ENCODE data around the gene ACSL3.

The ACSL3 gene

DNA sequence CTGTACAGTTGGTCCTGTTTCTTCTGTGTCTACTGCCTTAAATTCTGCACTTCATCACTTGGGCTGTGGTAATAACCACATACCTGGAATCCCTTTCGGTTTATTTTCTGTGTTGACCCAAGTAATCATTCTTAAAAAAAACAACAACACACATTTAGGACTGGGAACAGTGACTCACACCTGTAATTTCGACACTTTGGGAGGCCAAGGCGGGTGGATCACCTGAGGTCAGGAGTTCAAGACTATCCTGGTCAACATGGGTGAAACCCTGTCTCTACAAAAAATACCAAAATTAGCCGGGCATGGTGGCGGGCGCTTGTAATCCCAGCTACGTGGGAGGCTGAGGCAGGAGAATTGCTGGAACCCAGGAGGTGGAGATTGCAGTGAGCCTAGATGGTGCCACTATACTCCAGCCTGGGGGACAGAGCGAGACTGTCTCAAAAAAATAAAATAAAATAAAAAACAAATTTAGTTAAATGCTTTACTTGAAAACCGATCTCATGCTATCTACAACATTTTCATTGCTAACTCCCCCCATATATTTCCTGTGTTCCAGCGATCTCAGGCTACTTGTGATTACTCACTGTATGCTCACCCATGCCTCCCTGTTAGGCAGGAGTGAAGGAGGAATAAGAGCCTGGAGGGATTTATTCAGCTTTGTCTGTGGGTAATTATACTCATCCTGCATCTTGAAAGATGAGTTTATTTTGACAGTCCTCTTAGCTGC is 18.2 kb downstream of the ACSL3 start:
- no peak for DNase-seq

DNA sequence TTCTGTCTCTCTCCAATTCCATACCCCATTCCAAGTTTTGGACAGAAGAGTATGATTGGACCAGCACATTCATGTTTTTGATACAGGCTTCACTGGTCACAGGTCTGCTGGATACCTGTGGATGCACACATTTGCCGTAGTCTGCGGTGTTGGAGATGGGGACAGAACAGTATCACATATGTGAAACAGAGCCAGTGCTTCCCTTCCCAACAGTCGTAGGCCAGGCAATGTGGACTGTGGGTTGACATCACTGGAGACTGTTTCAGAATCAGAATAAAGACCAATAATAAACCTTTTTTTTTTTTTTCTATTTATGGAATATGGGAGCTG is 18.7 kb downstream of the ACSL3 start:
- no peak for DNase-seq

DNA sequence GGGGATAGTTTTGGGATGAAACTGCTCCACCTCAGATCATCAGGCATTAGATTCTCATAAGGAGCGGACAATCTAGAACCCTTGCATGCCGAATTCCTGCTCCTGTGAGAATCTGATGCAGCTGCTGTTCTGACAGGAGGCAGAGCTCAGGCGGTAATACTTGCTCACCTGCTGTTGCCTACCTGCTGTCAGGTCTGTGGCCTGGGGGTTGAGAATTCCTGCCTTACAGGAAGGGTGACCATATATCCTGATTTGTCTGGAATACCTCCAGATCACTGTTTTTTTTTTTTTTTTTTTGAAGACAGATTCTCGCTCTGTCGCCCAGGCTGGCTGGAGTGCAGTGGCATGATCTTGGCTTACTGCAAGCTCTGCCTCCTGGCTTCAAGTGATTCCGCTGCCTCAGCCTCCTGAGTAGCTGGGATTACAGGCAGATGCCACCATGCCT is 21.7 kb downstream of the ACSL3 start:
- DNase-seq: no peak

DNA sequence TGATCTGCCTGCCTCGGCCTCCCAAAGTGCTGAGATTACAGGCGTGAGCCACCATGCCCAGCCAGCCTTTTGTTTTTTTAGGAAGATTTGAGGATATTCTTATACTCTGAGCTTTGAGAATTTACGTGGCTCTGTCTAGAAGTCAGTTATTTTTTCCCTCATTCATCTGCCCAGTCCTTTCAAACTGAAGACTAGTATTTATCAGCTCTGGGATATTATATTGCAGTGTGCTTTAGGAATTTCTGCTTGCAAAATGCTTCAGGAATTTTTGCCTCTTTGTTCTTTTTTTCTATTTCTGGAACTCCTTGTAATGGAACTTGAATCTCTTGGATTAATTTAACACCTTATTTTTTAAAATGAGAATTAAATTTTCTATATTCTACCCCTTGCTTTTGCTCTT is 22.6 kb downstream of the ACSL3 start:
- no peak for DNase-seq

DNA sequence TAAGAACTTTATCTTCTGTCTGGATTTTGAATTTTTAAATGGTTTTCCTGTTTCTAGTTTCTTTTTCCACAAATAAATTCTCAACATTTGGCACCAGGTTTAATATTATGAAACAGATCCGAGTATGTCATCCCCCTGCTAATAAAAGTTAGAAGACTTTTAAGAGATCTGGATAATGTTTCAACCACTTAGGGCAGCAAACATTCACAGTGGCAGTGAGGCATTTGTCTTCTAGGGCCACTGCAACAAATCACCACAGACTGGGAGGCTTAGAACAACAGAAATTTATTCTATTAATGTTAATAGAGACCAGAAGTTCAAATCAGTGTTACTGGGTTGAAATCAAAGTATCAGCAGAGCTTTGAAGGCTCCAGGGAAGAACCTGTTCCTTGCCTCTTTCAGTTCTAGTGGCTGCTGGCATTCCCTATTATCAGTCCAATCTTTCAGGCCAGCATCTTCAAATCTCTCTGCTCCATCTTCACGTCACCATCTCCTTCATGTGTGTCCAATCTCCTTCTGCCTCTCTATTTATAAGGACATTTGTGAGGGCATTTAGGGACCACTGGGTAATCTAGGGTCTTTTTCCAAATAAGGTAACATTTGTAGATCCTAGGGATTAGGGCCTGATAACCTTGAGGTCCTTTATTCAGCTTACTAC is 23.4 kb downstream of the ACSL3 start:
- no peak for DNase-seq

DNA sequence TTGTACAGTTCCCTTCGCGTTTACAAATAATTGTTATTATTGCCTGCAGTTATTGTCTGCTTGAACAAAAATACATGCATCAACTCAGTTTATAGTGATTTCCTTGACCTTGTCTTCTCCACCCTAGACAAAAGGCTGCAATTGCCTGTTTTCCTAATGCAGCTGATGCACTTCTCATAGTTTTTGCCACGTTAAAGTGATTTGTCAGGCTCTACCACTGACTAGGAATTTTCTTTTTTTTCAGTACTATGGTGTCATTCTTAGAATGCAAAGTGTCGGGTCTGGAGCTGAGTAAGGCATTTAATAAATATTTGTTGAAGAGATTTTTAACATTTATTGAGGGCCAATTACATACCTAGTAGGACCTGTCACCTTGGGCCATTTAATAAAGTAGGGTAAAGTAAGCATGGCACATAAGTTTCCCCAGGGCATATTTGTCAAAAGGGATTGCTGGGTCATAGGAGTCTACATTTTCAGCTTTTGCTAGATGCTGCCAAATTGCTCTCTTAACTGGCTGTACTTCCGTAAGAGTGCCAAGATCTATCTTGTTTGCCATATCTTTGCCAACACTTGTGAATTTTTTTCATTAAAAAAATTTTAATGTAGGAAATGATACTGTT is 24.1 kb downstream of the ACSL3 start:
- no peak for DNase-seq

DNA sequence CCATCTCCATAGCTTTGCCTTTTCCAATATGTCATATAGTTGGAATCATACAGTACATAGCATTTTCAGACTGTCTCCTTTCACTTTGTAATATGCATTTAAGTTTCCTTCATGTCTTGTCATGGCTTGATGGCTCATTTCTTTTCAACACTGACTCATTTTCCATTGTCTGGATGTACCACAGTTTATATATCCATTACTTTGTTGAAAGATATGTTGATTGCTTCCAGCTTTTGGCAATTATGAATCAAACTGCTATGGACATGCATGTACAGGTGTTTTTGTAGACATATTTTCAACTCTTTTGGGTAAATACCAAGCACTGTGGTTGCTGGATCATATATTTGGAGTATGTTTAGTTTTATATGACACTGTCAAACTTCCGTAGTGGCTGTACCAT is 26.3 kb downstream of the ACSL3 start:
- DNase-seq: no peak

DNA sequence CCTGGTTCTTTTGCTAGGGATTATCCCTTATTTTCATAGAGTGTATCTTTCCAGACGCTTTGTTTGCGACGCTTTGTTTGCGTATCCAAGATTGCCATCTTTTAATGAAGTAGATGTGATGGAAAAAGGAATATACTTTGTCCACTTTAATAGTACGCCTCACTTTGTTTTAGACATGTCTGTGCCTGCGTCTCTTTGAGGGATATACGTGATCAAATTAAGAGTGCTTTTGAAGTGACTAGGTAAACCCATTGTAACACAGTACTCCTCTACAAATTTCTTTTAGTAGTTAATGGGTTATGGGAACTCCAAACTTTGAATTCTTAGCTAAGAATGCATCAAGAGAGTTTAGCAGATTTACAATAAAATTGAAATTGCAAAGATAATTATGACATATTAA is 27.9 kb downstream of the ACSL3 start:
- no peak for DNase-seq

DNA sequence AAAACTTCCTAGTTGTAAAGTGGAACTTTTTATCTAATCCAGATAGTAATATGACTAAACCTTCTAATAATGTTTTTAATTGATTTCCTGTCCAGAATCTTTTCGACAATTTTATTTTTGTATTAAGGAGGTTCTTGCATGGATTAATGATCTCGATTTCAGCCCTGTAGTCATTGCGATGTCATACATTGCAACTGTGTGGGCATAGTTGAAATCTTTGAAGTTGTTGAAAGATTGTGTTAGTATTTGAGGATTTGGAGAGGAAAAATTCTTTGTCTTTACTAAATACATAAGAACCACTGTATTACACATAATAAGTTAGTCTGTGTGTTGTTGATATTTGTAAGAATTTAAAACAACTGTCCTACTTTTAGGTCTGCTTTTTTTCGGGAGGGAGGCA is 31.1 kb downstream of the ACSL3 start:
- DNase-seq: no peak

DNA sequence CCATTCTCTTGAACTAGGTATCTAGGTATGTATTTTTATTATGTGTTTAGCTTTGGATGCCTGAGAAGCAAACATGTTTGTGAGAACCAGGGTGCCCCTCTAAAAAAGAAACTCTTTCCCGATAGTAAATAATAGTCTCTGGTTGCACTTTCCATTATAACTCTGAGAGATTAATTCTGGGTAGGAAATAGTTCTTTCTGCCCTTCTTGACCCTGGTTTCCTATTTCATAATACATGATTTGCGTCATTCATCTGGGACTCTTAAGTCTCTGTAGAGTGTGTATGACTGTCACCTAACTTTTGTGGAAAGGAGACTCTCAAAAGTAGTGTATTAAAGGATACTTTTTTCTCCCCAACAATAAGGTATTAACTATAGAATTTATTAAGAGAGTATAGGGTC is 31.5 kb downstream of the ACSL3 start:
- no peak for DNase-seq

DNA sequence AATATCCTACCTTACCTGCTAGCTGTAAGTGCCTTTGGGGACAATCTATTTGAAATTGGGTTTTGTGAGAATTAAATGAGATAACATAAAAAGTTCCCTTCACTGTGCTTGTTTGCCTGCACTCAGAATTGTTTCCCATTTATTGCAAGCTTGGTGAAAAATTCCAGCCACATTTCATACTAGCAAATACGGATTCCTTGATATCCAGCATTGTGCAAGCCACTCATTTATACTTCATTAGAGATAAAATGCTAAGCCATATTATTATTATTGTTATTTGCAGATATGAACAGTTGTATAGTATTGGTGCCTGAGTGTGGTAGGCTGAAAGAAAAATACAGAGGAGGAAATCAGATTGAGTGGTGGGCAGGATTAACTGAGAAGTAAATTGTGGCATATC is 31.9 kb downstream of the ACSL3 start:
- DNase-seq: no peak

DNA sequence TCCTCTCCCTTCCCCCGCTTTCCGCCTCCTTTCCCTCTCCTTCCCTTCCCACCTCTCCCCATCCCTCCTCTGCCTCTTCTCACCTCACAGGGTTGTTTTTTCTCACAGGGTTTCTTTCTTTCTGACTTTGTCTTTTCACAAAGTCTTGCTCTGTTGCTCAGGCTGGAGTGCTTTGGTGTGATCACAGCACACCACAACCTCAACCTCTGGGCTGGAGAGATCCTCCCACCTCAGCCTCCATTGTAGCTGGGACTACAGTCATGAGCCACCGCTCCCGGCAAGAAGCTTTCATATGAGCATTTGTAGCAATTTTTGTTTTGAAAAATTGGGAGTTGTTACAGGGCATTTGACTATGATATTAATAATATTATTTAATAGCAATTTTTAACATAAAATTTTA is 32.9 kb downstream of the ACSL3 start:
- no peak for DNase-seq

DNA sequence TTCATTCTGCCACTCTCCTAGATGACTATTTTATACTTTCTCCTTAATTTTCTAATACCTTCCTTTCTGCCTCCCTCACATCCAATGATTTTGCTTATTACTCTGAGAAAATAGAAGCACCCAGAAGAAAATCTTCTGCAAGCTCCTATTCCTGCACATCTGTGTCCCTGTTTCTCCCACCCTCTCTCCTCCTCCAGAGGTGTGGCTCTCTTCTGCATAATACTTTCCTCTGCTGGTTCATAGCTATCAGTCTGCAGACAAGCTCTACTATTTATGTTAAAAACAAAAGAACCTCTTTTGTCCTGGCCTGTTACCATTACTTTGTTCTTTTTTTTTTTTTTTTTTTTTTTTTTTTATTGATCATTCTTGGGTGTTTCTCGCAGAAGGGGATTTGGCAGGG is 34.3 kb downstream of the ACSL3 start:
- no peak for DNase-seq

DNA sequence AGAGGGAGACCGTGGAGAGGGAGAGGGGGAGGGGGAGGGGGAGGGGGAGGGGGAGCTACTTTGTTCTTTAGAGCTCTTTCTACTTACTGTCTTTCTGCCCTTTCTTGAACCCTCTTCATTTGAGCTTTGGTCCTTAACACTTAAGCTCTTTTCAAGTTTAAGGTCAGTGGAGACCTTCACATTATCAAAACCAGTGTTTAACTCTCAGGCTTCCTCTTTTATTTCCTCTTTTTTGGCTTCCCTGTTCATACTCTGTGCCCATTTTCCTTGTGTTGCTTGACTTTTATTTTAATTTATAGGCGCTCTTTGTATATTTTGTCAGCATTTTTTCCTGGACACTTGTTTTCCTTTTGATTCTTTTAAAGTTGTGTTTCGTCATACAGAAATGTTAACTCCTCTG is 37.1 kb downstream of the ACSL3 start:
- no peak for DNase-seq

DNA sequence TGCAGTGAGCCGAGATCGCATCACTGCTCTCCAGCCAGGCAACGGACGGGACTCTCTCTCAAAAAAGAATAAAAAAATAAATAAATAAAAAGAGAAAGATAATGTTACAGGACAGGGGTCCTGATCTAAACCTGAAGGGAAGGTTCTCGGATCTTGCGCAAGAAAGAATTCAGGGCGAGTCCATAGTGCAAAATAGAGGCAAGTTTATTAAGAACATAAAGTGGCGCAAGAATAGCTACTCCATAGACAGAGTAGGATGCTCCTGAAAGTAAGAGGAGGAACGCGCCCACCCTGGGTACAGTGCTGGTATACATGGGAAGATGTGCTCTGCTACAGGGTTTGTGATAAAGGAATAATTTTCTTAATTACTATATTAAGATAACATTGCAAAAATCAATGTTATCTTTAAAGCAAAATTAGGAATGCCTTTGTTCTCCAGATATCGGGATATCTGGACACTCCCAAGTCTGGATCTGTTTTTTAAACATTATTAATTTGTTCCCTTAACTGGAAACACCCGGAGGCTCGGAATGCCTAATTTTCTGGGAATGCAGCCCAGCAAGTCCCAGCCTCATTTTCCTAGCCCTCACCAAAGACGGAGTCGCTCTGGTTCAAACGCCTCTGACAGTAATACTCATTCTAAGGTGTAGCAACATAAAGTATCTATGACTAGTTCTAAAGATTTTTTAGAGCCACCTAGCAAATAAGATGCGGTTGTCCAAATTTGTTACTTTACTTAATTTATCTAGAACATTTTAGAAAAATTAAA is 38.8 kb downstream of the ACSL3 start:
- no peak for DNase-seq

DNA sequence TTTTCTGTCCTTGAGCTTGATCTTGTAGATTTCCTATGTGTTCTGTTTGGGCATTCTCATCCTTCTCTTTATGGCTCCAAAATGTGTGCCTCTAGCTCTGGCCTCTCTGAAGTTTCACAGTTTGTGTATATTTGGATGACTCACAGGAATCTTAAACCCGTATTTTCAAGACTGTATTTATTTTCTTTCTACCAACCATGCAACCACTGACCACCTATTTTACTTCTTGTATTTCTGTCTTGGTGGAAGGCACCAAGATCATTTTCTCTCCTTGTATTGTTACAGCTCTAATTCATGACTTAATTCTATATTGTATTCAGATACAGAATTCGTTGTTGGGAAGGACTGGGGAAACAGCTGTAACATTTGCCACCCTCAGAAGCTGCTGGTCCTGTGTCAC is 39.5 kb downstream of the ACSL3 start:
- DNase-seq: no peak

DNA sequence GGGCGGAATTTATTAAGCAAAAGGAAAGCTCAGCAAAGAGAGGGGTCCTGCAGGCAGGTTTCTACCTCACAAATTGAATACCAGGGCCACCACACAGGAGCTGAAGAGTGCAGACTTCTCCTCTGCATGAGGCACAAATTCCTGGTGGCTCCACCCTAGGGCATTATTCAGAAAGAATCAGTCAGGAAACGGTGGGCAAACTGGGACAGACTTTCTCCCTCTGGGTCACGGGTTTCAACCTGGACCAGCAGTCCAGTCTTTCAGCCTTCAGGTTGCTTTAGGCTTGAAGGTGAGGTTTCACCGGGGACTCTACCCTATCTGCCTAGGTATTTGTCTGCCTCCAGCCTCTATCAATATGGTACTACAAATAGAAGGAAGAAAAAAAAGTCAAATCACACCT is 41.8 kb downstream of the ACSL3 start:
- no peak for DNase-seq

DNA sequence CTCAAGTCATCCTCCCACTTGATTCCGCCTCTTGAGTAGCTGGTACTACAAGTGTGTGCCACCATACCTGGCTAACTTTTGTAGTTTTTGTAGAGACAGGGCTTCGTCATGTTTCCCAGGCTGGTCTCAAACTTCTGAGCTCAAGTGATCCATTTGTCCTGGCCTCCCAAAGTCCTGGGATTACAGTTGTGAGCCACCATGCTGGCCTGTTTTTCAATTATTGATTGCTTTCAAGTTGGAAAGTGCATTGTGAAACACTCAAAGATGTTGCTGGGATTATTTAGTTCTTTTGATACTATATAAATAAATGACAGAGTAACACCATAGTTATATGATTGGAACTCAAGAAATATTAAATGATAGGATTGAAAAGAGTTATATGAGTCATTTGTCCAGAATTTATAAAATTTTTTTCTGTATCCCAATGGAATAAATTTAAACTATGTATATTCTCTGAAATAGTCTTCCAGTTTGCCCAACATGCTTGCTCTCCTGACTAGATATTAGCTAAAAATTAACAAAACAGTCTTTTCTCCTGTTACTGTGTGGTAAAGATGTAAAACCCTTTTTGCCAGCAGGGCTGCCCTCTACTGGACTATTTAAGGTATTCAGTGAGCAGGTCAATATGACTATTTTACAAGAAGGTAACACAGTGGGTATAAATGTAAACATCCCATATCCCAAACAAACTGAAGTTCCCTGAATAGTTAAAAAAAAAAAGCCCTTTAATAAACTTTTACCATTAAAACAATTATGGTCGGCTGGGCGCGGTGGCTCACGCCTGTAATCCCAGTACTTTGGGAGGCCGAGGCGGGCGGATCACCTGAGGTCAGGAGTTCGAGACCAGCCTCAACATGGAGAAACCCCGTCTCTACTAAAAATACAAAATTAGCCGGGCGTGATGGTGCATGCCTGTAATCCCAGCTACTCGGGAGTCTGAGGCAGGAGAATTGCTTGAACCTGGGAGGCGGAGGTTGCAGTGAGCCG is 42.7 kb downstream of the ACSL3 start:
- peak in 3 of 56 donors; percentile 6 to 49 (median 25) for DNase-seq

DNA sequence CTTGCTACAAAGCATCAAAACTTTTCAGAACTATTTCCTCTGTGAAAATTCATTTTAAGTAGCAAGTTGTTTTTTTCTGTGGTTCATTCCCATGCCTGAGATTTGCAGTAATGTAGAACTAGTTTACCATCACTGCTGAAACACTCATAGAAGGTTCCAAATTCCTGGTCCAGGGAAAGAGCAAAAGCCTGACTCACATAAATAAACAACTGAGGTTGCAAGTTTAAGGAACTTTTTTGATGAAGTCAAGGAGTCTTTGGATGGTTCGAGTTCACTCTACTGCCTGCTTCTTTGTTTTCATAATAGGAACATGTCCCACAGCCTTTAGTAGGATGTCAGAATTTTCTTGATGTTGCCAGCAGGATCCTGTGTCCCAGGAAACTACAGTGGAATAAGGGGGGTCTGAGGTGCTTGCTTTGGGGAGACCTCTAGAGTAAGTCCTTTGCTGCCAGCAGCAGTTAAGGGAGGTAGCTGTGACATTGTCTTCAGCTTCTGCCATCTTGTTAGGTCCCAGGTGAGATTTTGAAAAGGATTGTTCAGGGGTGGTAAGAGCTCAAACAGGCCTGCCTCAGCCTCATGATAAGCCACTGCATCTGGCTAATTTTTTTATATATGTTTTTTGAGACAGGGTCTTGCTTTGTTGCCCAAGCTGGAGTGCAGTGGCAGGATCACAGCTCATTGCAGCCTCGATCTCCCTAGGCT is 43.9 kb downstream of the ACSL3 start:
- no peak for DNase-seq

DNA sequence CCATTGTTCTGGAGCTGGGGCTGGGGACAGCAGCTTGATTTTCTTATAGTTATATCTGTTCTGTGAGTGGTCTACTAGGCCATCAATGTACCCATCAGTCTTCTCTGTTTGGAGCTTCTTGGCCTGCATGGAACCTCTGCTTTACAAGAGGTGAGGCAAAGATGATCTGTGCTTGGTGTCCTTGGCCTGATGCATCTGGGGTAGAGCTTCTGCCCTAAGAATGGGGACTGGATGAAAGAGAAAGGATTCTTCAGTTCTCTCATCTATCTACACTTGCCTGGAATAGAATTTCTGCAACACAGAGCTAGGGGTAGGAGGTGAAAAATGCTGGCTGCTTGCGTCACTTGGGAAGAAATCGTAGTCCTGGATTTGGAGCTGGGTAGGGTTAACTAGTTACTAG is 46.2 kb downstream of the ACSL3 start:
- no peak for DNase-seq

Data from amygdala (tissue), 56 donors.